Small intestine (tissue), 7 donors: Measurements from ENCODE around the gene IRS4. TPM values are rescaled to one million over a fixed set of nuclear protein-coding genes. Genes with fewer than 3 reads are reported as not detected.

Experiments used
- DNase-seq, 2 donors: peaks; one replicate each; pipeline versions ENCODE4 v3.0.0 to v3.0.0-alpha.2; 2013
- FAIRE-seq: peaks from 2 replicates; lab custom pipeline; 2012; peaks lifted over from hg19 to GRCh38; lab: Jason Lieb, UNC
- H3K27ac ChIP-seq, 3 donors: one replicate each; pipeline ENCODE4 v1.5.1; 2013; ENCODE audit warnings: low read length in 2 of 3, mild to moderate bottlenecking in 2 of 3, control low read depth in 1 of 3, inconsistent platforms in 1 of 3, low read depth in 1 of 3, moderate library complexity in 1 of 3
- H3K27me3 ChIP-seq, 3 donors: one replicate each; pipeline ENCODE4 v1.6.1; 2013; ENCODE audit warnings: low read length in 3 of 3, inconsistent platforms in 1 of 3; ENCODE audit not compliant: control insufficient read depth in 3 of 3, insufficient read depth in 3 of 3
- H3K36me3 ChIP-seq, 3 donors: one replicate each; pipeline ENCODE4 v1.6.1; 2013; ENCODE audit warnings: low read length in 3 of 3, inconsistent platforms in 1 of 3, low read depth in 1 of 3, mild to moderate bottlenecking in 1 of 3, moderate library complexity in 1 of 3; ENCODE audit not compliant: control insufficient read depth in 3 of 3, insufficient read depth in 2 of 3
- H3K4me1 ChIP-seq, 3 donors: one replicate each; pipeline ENCODE4 v1.6.1; 2013; ENCODE audit warnings: low read length in 2 of 3, inconsistent platforms in 1 of 3, low read depth in 1 of 3, mild to moderate bottlenecking in 1 of 3, moderate library complexity in 1 of 3; ENCODE audit not compliant: control insufficient read depth in 3 of 3, insufficient read depth in 2 of 3
- H3K4me3 ChIP-seq, 3 donors: one replicate each; pipeline ENCODE4 v1.5.1; 2013; ENCODE audit warnings: low read length in 3 of 3, control low read depth in 1 of 3, inconsistent platforms in 1 of 3, low read depth in 1 of 3, mild to moderate bottlenecking in 1 of 3, moderate library complexity in 1 of 3
- H3K9me3 ChIP-seq, 2 donors: one replicate each; pipeline ENCODE4 v1.6.1; 2013; ENCODE audit warnings: low read depth in 1 of 2, low read length in 1 of 2; ENCODE audit not compliant: control insufficient read depth in 2 of 2, insufficient read depth in 1 of 2
- WGBS, 3 donors: extraction: QIAGEN DNeasy Blood & Tissue Kit; methylation state at CpG; one replicate each; pipeline ENCODE4 v1.1.7; 2013; 5-methylcytosine and 5-hydroxymethylcytosine counted together
- polyA plus RNA-seq, 4 donors: library from polyadenylated mRNA; stranded (reverse) in 3 of 4; unstranded in 1 of 4; fragments of 200-250 nt in 3 of 4; fragments of 120-200 nt in 1 of 4; gene quantifications; one replicate each; pipeline versions ENCODE4 v1.2.1 to v1.2.3, GENCODE V29; 2013
- donor health status: healthy with polysubstance abuse.
- donor health status: control.
- donor health status: control.
- donor health status: Bipolar disorder and iron deficiency.
- donor health status: healthy.

Gene IRS4
- polyA plus RNA-seq, 4 donors: 0.04 TPM; not detected in 3

DNA sequence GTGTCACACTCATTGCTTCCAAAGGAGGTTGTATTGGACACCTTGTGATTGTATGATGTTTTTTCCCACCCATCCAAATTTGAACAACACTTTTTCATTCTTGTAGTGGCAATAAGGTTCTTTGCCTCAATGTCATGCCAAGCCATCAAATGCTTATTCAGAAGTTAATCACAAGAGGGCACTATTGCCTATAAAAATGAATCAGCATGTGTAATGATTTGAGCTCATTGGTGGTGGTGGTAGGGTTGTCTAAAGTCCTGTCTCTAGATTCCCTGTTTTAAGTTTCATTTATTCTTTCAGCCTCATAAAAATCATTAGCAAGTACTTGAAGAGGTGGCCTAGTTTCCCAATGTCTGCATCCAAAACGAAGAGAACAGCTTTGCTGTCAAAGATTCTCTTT is 37.0 kb downstream of the IRS4 start:
- DNase-seq (peak; percentile 0 to 17), FAIRE-seq (no peak)
- Histone ChIP-seq H3K4me3 (no peak overlapping the region), H3K9me3 (no peaks in the 10 kb centered on the region), H3K4me1 (no peaks in the 10 kb centered on the region), H3K27ac (no peak overlapping the region), H3K36me3 (no peaks in the 10 kb centered on the region), H3K27me3 (no peaks in the 10 kb centered on the region)
- 13 to 51% (median 21%) methylated on average over 1 of the region's 1 CpG for WGBS, 3 donors

DNA sequence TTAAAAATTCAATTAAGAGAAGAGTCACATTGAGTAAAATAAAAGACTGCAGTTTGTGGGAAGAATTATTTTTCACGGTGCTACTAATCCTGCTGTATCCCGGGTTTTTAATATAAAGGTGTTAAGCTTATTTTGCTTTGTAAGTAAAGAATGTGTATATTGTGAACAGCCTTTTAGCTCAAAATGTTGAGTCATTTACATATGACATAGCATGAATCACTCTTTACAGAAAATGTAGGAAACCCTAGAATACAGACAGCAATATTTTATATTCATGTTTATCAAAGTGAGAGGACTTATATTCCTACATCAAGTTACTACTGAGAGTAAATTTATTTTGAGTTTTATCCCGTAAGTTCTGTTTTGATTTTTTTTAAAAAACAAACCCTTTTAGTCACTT is 39.7 kb downstream of the IRS4 start:
- H3K4me3 ChIP-seq: no peak overlapping the region
- FAIRE-seq: no peak
- 76 to 87% (median 81%) methylated on average over 3 of the region's 3 CpGs for WGBS, 3 donors

More for the DNA sequence above, 39.7 kb downstream of the IRS4 start:
- H3K36me3 ChIP-seq: peaks cover 0 to 3% (median 0%) of the 10 kb centered on the region in 3 donors
- no peak for DNase-seq
- no peaks in the 10 kb centered on the region for H3K4me1 ChIP-seq
- no peaks in the 10 kb centered on the region for H3K9me3 ChIP-seq
- no peaks in the 10 kb centered on the region for H3K27me3 ChIP-seq
- H3K27ac ChIP-seq: no peak overlapping the region
